B cell (primary cell): Measurements from ENCODE around the gene HSBP1.

Experiments used
- EZH2 ChIP-seq: IDR thresholded peaks from 2 replicates; pipeline ENCODE4 v1.6.1; 2012; ENCODE audit warnings: borderline replicate concordance, low read depth, mild to moderate bottlenecking, moderate library complexity, low read length; ENCODE audit not compliant: insufficient read depth, poor library complexity, severe bottlenecking
- TF ChIP-seq, protein P1 (sequence below): fragments of 200-600 bp; IDR thresholded peaks from one replicate; pipeline ENCODE4 v1.8.0; 2022; ENCODE audit warnings: antibody characterized with exemption, mild to moderate bottlenecking

- TF ChIP-seq, protein P1, sequence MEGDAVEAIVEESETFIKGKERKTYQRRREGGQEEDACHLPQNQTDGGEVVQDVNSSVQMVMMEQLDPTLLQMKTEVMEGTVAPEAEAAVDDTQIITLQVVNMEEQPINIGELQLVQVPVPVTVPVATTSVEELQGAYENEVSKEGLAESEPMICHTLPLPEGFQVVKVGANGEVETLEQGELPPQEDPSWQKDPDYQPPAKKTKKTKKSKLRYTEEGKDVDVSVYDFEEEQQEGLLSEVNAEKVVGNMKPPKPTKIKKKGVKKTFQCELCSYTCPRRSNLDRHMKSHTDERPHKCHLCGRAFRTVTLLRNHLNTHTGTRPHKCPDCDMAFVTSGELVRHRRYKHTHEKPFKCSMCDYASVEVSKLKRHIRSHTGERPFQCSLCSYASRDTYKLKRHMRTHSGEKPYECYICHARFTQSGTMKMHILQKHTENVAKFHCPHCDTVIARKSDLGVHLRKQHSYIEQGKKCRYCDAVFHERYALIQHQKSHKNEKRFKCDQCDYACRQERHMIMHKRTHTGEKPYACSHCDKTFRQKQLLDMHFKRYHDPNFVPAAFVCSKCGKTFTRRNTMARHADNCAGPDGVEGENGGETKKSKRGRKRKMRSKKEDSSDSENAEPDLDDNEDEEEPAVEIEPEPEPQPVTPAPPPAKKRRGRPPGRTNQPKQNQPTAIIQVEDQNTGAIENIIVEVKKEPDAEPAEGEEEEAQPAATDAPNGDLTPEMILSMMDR = no peak
- TF ChIP-seq EZH2 = no peak
Observed at GRCh38 chr16:83799336-83799735, 8.4 kb upstream of the HSBP1 start.
